CD1c-positive myeloid dendritic cell (primary cell): Measurements from ENCODE around the gene VAV3.
"Not testable (repeated sequence)": the region's sequence is repeated elsewhere in the genome, so short reads cannot be mapped to it uniquely, and the experiment has no call there.

Experiments used
- DNase-seq: peaks from one replicate; pipeline ENCODE4 v3.0.0-alpha.2; 2016; ENCODE audit errors: extremely low spot score

VAV3 gene

GRCh38 chr1:107965110-107965991 is at the start of gene VAV3:
Gene VAV3 (minus strand): TSS chr1:107965180. CDS start chr1:107964869, 311 bp downstream.
- peak; percentile 76 for DNase-seq

GRCh38 chr1:108012553-108012952 is 47.6 kb upstream of the VAV3 start:
- DNase-seq: no peak

GRCh38 chr1:108011295-108011694 is 46.3 kb upstream of the VAV3 start:
- peak; percentile 5 for DNase-seq

GRCh38 chr1:108010581-108010980 is 45.6 kb upstream of the VAV3 start:
- DNase-seq: no peak

GRCh38 chr1:108009603-108010195 is 44.7 kb upstream of the VAV3 start:
- no peak for DNase-seq

- no peak for DNase-seq
These were observed 42.6 kb upstream of the VAV3 start for GRCh38 chr1:108007531-108007930.

- no peak for DNase-seq
These were observed 42.1 kb upstream of the VAV3 start for GRCh38 chr1:108007070-108007469.

- not testable (repeated sequence) for DNase-seq
These were observed 39.9 kb upstream of the VAV3 start for GRCh38 chr1:108004919-108005318.

- DNase-seq: no peak
These were observed 35.7 kb upstream of the VAV3 start for GRCh38 chr1:108000620-108001111.

GRCh38 chr1:108000184-108000583 is 35.2 kb upstream of the VAV3 start:
- DNase-seq: no peak

GRCh38 chr1:107997866-107998265 is 32.9 kb upstream of the VAV3 start:
- no peak for DNase-seq

GRCh38 chr1:107993920-107994319 is 28.9 kb upstream of the VAV3 start:
- DNase-seq: no peak

GRCh38 chr1:107992347-107992746 is 27.4 kb upstream of the VAV3 start:
- no peak for DNase-seq

GRCh38 chr1:107991371-107992066 is 26.5 kb upstream of the VAV3 start:
- DNase-seq: no peak

- DNase-seq: no peak
These were observed 25.6 kb upstream of the VAV3 start for GRCh38 chr1:107990606-107991005.

GRCh38 chr1:107981277-107981676 is 16.3 kb upstream of the VAV3 start:
- DNase-seq: no peak

- no peak for DNase-seq
These were observed 14.9 kb upstream of the VAV3 start for GRCh38 chr1:107979926-107980325.

GRCh38 chr1:107979088-107979487 is 14.1 kb upstream of the VAV3 start:
- DNase-seq: no peak

GRCh38 chr1:107976836-107977235 is 11.9 kb upstream of the VAV3 start:
- no peak for DNase-seq

GRCh38 chr1:107976431-107976830 is 11.5 kb upstream of the VAV3 start:
- no peak for DNase-seq

- DNase-seq: no peak
These were observed 10.9 kb upstream of the VAV3 start for GRCh38 chr1:107975851-107976250.

GRCh38 chr1:107974090-107974489 is 9.1 kb upstream of the VAV3 start:
- no peak for DNase-seq
